H9 (cell line): ENCODE results near the gene SBK3. TPM values are rescaled to one million over a fixed set of nuclear protein-coding genes. Genes with fewer than 3 reads are reported as not detected.

ENCODE experiments used
- DNase-seq: peaks from one replicate; pipeline ENCODE4 v3.0.0-alpha.2; 2017
- H2AFZ ChIP-seq: one replicate; pipeline ENCODE4 v1.6.1; 2013; ENCODE audit warnings: mild to moderate bottlenecking, low read length, control low read depth, moderate library complexity
- H2AK5ac ChIP-seq: 2 replicates; pipeline ENCODE4 v1.6.1; 2013; ENCODE audit warnings: low read length, control low read depth, mixed read lengths; ENCODE audit not compliant: insufficient read length
- H2BK120ac ChIP-seq: one replicate; pipeline ENCODE4 v1.6.1; 2013; ENCODE audit warnings: low read depth, mild to moderate bottlenecking, low read length, control low read depth, inconsistent platforms; ENCODE audit not compliant: poor library complexity, severe bottlenecking
- H2BK12ac ChIP-seq: 2 replicates; pipeline ENCODE4 v1.6.1; 2013; ENCODE audit warnings: low read length, control low read depth, mixed read lengths, low read depth; ENCODE audit not compliant: insufficient read length
- H2BK15ac ChIP-seq: 2 replicates; pipeline ENCODE4 v1.6.1; 2013; ENCODE audit warnings: low read depth, low read length, control low read depth
- H2BK20ac ChIP-seq: one replicate; pipeline ENCODE4 v1.6.1; 2013; ENCODE audit warnings: low read depth, mild to moderate bottlenecking, low read length, control low read depth, inconsistent platforms; ENCODE audit not compliant: poor library complexity, severe bottlenecking
- H2BK5ac ChIP-seq: 2 replicates; pipeline ENCODE4 v1.6.1; 2013; ENCODE audit warnings: low read length, control low read depth, mixed read lengths; ENCODE audit not compliant: insufficient read length
- H3K14ac ChIP-seq: 2 replicates; pipeline ENCODE4 v1.6.1; 2013; ENCODE audit warnings: low read length, control low read depth; ENCODE audit not compliant: insufficient read depth
- H3K18ac ChIP-seq: 2 replicates; pipeline ENCODE4 v1.6.1; 2013; ENCODE audit warnings: low read depth, mild to moderate bottlenecking, mixed read lengths, low read length, control low read depth; ENCODE audit not compliant: insufficient read length
- H3K23ac ChIP-seq: 2 replicates; pipeline ENCODE4 v1.6.1; 2013; ENCODE audit warnings: low read length, control low read depth, mixed read lengths, low read depth; ENCODE audit not compliant: insufficient read length
- H3K23me2 ChIP-seq: 2 replicates; pipeline ENCODE4 v1.6.1; 2013; ENCODE audit warnings: low read depth, mild to moderate bottlenecking, mixed read lengths, low read length, control low read depth; ENCODE audit not compliant: insufficient read length, poor library complexity, severe bottlenecking
- H3K27ac ChIP-seq: 2 replicates; pipeline ENCODE4 v1.5.1; 2013; ENCODE audit warnings: low read length, control low read depth, mixed read lengths, low read depth; ENCODE audit not compliant: insufficient read length
- H3K27me3 ChIP-seq: 2 replicates; pipeline ENCODE4 v1.6.1; 2013; ENCODE audit warnings: low read length, control low read depth, inconsistent platforms; ENCODE audit not compliant: insufficient read depth
- H3K4ac ChIP-seq: 2 replicates; pipeline ENCODE4 v1.6.1; 2013; ENCODE audit warnings: low read depth, mild to moderate bottlenecking, control low read depth, inconsistent platforms, low read length, moderate library complexity
- H3K4me1 ChIP-seq: 2 replicates; pipeline ENCODE4 v1.6.1; 2013; ENCODE audit warnings: low read length, control low read depth, inconsistent platforms; ENCODE audit not compliant: insufficient read depth
- H3K4me2 ChIP-seq: 2 replicates; pipeline ENCODE4 v1.6.1; 2013; ENCODE audit warnings: low read length, control low read depth, mixed read lengths; ENCODE audit not compliant: insufficient read length, insufficient read depth
- H3K56ac ChIP-seq: 2 replicates; pipeline ENCODE4 v1.6.1; 2013; ENCODE audit warnings: low read depth, mild to moderate bottlenecking, mixed read lengths, low read length, control low read depth; ENCODE audit not compliant: insufficient read length
- H3K79me1 ChIP-seq: 2 replicates; pipeline ENCODE4 v1.6.1; 2013; ENCODE audit warnings: low read depth, mild to moderate bottlenecking, moderate library complexity, low read length, control low read depth, inconsistent platforms; ENCODE audit not compliant: insufficient read depth, poor library complexity, severe bottlenecking
- H3K79me2 ChIP-seq: 2 replicates; pipeline ENCODE4 v1.6.1; 2013; ENCODE audit warnings: low read length, control low read depth, inconsistent platforms; ENCODE audit not compliant: insufficient read depth
- H3K9ac ChIP-seq: 2 replicates; pipeline ENCODE4 v1.6.1; 2013; ENCODE audit warnings: low read length, control low read depth, mixed read lengths; ENCODE audit not compliant: insufficient read length; ENCODE audit errors: extremely low read depth
- H3K9me3 ChIP-seq: one replicate; pipeline ENCODE4 v1.6.1; 2013; ENCODE audit warnings: low read depth, low read length, inconsistent platforms; ENCODE audit not compliant: control insufficient read depth
- H3T11ph ChIP-seq: one replicate; pipeline ENCODE4 v1.6.1; 2013; ENCODE audit warnings: mild to moderate bottlenecking, low read length, control low read depth, inconsistent platforms
- H4K20me1 ChIP-seq: one replicate; pipeline ENCODE4 v1.6.1; 2013; ENCODE audit not compliant: control insufficient read depth, insufficient read length, insufficient read depth
- H4K5ac ChIP-seq: 2 replicates; pipeline ENCODE4 v1.6.1; 2013; ENCODE audit warnings: low read depth, mild to moderate bottlenecking, mixed read lengths, low read length, control low read depth; ENCODE audit not compliant: insufficient read length
- H4K8ac ChIP-seq: replicated peaks from 2 replicates; pipeline ENCODE4 v1.6.1; 2013; ENCODE audit warnings: low read length, control low read depth, mixed read lengths, low read depth; ENCODE audit not compliant: insufficient read length
- H4K91ac ChIP-seq: 2 replicates; pipeline ENCODE4 v1.6.1; 2013; ENCODE audit warnings: low read depth, mild to moderate bottlenecking, moderate library complexity, mixed read lengths, low read length, control low read depth; ENCODE audit not compliant: insufficient read length
- H3K27ac Mint-ChIP-seq, 3 experiments: 2 replicates in 2 of 3; 3 replicates in 1 of 3; pipeline ENCODE4 v1.8.0; 2020 to 2021; ENCODE audit warnings: mixed read lengths in 3 of 3, mild to moderate bottlenecking in 1 of 3, moderate library complexity in 1 of 3
- H3K27me3 Mint-ChIP-seq: 2 replicates; pipeline ENCODE4 v1.8.0; 2021; ENCODE audit warnings: low read depth, mild to moderate bottlenecking, moderate library complexity, mixed read lengths
- H3K36me3 Mint-ChIP-seq, 3 experiments: 2 replicates in 2 of 3; 3 replicates in 1 of 3; pipeline ENCODE4 v1.8.0; 2020 to 2021; ENCODE audit warnings: low read depth in 3 of 3, mixed read lengths in 3 of 3; ENCODE audit not compliant: insufficient read depth in 1 of 3
- H3K4me1 Mint-ChIP-seq, 2 experiments: 2 replicates each; pipeline ENCODE4 v1.8.0; 2020; ENCODE audit warnings: mixed read lengths in 2 of 2
- H3K4me3 Mint-ChIP-seq, 2 experiments: 2 replicates in 1 of 2; 3 replicates in 1 of 2; pipeline ENCODE4 v1.8.0; 2020 to 2021; ENCODE audit warnings: mild to moderate bottlenecking in 2 of 2, mixed read lengths in 2 of 2, moderate library complexity in 1 of 2
- H3K9me3 Mint-ChIP-seq, 2 experiments: 2 replicates in 1 of 2; 3 replicates in 1 of 2; pipeline ENCODE4 v1.8.0; 2020; ENCODE audit warnings: mild to moderate bottlenecking in 2 of 2, mixed read lengths in 2 of 2, moderate library complexity in 1 of 2
- WGBS: extraction: QIAGEN DNeasy Blood & Tissue Kit; methylation state at CpG from one replicate; pipeline ENCODE4 v1.1.7; 2013; ENCODE audit warnings: missing lambda C conversion rate, low lambda C conversion rate, mixed read lengths; ENCODE audit not compliant: insufficient read length; ENCODE audit errors: extremely low coverage; 5-methylcytosine and 5-hydroxymethylcytosine counted together
- total RNA-seq: library from RNA; stranded (reverse); gene quantifications from 2 replicates; pipeline ENCODE4 v1.2.1, GENCODE V29; 2021
- TF ChIP-seq, protein P1 (sequence below): fragments of 200-600 bp; sonication (generic); conservative IDR thresholded peaks from 3 replicates; pipeline ENCODE4 v1.8.0; 2021; ENCODE audit warnings: antibody characterized with exemption, mild to moderate bottlenecking

Gene SBK3
- total RNA-seq, 1 experiment from 2014 or later: 0.70 TPM

DNA sequence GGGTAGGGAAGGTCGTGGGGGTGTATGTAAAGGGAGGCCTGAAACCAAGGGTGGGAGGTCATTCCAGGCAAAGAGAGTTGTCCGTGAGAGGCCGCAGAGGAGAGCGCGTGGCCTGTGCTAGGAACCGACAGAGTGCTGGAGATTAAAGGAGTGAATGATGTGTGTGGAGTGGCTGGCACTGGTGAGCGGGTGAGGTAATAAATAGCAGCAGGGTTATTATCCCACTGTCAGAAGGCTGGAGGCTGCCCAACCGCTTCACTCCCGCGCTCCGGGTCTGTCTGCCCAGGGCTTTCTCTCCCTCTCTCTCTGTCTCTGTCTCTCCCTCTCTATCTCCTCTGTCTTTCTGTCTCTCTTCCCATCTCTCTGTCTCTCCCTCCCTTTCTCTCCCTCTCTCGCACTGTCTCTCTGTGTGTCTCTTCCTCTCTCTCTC, 17.9 kb upstream of the SBK3 start:
- Histone ChIP-seq H4K8ac (no peak overlapping the region), H2BK5ac (no peak overlapping the region), H4K20me1 (no peaks in the 10 kb centered on the region), H3K79me2 (no peaks in the 10 kb centered on the region), H3K23me2 (no peaks in the 10 kb centered on the region), H3K23ac (no peak overlapping the region), H3K14ac (no peak overlapping the region; the same call in 1 of the 2 replicates), H3K27me3 (no peaks in the 10 kb centered on the region), H3K4ac (no peak overlapping the region), H3K9ac (no peak overlapping the region), H3K56ac (no peak overlapping the region), H3K79me1 (no peaks in the 10 kb centered on the region), H4K91ac (no peak overlapping the region), H2BK12ac (no peak overlapping the region), H2BK120ac (no peak overlapping the region), H2BK15ac (no peak overlapping the region), H4K5ac (no peak overlapping the region), H3K27ac (no peak overlapping the region), H3K18ac (no peak overlapping the region), H3K9me3 (no peaks in the 10 kb centered on the region), H3T11ph (no peak overlapping the region), H2BK20ac (no peak overlapping the region), H3K4me1 (no peaks in the 10 kb centered on the region), H2AK5ac (no peak overlapping the region), H3K4me2 (no peak overlapping the region), H2AFZ (no peak overlapping the region)
- no peak for DNase-seq
- no CpG with 5 or more reads among the region's 12 CpGs for WGBS
- no peaks in the 10 kb centered on the region for H3K36me3 Mint-ChIP-seq
- TF ChIP-seq, protein P1, sequence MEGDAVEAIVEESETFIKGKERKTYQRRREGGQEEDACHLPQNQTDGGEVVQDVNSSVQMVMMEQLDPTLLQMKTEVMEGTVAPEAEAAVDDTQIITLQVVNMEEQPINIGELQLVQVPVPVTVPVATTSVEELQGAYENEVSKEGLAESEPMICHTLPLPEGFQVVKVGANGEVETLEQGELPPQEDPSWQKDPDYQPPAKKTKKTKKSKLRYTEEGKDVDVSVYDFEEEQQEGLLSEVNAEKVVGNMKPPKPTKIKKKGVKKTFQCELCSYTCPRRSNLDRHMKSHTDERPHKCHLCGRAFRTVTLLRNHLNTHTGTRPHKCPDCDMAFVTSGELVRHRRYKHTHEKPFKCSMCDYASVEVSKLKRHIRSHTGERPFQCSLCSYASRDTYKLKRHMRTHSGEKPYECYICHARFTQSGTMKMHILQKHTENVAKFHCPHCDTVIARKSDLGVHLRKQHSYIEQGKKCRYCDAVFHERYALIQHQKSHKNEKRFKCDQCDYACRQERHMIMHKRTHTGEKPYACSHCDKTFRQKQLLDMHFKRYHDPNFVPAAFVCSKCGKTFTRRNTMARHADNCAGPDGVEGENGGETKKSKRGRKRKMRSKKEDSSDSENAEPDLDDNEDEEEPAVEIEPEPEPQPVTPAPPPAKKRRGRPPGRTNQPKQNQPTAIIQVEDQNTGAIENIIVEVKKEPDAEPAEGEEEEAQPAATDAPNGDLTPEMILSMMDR: no peak
- H3K27me3 Mint-ChIP-seq: peaks cover 32% of the 10 kb centered on the region
- H3K27ac Mint-ChIP-seq: peak overlapping the region in 1 of 3 experiments; percentile 63; a peak in 2 of 7 replicates
- H3K9me3 Mint-ChIP-seq: peaks cover 0 to 2% of the 10 kb centered on the region in 2 experiments; a peak in 3 of 5 replicates
- peaks cover 0 to 8% of the 10 kb centered on the region in 2 experiments; a peak in 2 of 4 replicates for H3K4me1 Mint-ChIP-seq
- 0 out of 5 replicates have a peak overlapping the region, but pooled peaks of 1 of the 2 experiments have one; percentile 44 for H3K4me3 Mint-ChIP-seq
